ENCODE data around the gene ALDH18A1. TPM values are rescaled to one million over a fixed set of nuclear protein-coding genes. Genes with fewer than 3 reads are reported as not detected.

The ALDH18A1 gene
- total RNA-seq, 1 experiment from 2014 or later = 105 TPM

DNA sequence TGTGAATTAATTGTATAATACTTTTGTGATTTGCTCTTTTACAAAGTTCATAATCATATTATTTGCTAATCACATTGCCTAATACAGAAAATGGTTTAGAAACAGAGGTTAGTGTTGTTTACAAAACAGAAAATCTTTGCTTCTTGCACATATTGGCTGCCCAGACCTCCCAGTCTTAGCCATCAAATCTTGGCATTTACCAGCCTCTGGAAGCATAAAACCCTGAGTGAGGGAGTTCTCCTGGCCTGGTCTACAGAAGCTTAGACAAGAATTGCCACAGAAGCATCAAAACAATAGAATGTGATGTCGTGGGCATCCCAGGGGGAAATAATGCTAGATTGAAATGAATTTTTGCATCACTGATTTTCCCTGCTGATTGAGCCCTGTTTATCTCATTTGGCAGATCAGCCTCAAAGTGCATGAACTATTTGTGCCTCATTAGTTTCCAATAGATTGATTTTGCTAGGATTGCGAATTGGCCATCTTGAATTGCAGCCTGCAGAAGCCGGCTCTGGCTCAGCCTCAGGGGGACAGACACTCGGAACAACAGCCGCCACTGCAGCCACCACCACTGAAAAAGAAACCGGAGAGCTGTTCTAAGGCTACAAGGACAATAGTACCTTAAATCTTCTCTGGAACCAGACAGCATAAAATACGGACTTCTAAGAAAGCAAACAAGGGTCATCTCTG lies 84.2 kb downstream of the ALDH18A1 start:
- H3K9me3 Mint-ChIP-seq = no peaks in the 10 kb centered on the region
- ATAC-seq (no peak), DNase-seq (ENCODE audit: low spot score) (no peak)
- TF ChIP-seq SP1 (CRISPR knock-in tag; conservative IDR thresholded peaks at IDR 0.05) (no peak), TP53 (CRISPR knock-in tag; IDR thresholded peaks at IDR 0.05) (no peak)
- TF ChIP-seq, protein P1, sequence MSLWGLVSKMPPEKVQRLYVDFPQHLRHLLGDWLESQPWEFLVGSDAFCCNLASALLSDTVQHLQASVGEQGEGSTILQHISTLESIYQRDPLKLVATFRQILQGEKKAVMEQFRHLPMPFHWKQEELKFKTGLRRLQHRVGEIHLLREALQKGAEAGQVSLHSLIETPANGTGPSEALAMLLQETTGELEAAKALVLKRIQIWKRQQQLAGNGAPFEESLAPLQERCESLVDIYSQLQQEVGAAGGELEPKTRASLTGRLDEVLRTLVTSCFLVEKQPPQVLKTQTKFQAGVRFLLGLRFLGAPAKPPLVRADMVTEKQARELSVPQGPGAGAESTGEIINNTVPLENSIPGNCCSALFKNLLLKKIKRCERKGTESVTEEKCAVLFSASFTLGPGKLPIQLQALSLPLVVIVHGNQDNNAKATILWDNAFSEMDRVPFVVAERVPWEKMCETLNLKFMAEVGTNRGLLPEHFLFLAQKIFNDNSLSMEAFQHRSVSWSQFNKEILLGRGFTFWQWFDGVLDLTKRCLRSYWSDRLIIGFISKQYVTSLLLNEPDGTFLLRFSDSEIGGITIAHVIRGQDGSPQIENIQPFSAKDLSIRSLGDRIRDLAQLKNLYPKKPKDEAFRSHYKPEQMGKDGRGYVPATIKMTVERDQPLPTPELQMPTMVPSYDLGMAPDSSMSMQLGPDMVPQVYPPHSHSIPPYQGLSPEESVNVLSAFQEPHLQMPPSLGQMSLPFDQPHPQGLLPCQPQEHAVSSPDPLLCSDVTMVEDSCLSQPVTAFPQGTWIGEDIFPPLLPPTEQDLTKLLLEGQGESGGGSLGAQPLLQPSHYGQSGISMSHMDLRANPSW (CRISPR knock-in tag; conservative IDR thresholded peaks at IDR 0.05; ENCODE audit: low read depth) = no peak
- TF ChIP-seq, protein P2, sequence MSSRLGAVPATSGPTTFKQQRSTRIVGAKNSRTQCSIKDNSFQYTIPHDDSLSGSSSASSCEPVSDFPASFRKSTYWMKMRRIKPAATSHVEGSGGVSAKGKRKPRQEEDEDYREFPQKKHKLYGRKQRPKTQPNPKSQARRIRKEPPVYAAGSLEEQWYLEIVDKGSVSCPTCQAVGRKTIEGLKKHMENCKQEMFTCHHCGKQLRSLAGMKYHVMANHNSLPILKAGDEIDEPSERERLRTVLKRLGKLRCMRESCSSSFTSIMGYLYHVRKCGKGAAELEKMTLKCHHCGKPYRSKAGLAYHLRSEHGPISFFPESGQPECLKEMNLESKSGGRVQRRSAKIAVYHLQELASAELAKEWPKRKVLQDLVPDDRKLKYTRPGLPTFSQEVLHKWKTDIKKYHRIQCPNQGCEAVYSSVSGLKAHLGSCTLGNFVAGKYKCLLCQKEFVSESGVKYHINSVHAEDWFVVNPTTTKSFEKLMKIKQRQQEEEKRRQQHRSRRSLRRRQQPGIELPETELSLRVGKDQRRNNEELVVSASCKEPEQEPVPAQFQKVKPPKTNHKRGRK (CRISPR knock-in tag; IDR thresholded peaks at IDR 0.05; ENCODE audit: borderline replicate concordance) = no peak
- TF ChIP-seq, protein P3, sequence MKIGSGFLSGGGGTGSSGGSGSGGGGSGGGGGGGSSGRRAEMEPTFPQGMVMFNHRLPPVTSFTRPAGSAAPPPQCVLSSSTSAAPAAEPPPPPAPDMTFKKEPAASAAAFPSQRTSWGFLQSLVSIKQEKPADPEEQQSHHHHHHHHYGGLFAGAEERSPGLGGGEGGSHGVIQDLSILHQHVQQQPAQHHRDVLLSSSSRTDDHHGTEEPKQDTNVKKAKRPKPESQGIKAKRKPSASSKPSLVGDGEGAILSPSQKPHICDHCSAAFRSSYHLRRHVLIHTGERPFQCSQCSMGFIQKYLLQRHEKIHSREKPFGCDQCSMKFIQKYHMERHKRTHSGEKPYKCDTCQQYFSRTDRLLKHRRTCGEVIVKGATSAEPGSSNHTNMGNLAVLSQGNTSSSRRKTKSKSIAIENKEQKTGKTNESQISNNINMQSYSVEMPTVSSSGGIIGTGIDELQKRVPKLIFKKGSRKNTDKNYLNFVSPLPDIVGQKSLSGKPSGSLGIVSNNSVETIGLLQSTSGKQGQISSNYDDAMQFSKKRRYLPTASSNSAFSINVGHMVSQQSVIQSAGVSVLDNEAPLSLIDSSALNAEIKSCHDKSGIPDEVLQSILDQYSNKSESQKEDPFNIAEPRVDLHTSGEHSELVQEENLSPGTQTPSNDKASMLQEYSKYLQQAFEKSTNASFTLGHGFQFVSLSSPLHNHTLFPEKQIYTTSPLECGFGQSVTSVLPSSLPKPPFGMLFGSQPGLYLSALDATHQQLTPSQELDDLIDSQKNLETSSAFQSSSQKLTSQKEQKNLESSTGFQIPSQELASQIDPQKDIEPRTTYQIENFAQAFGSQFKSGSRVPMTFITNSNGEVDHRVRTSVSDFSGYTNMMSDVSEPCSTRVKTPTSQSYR (CRISPR knock-in tag; IDR thresholded peaks at IDR 0.05) = no peak
- H3K27ac Mint-ChIP-seq = no peak overlapping the region
- ChIA-PET CTCF (no interaction called here), POLR2A (no interaction called here)
- H3K27me3 Mint-ChIP-seq (ENCODE audit: low read depth) = no peaks in the 10 kb centered on the region; the same call in 1 of the 2 replicates
- no peaks in the 10 kb centered on the region for H3K36me3 Mint-ChIP-seq
- no peak overlapping the region for H3K4me3 Mint-ChIP-seq
- H3K4me1 Mint-ChIP-seq = peaks cover 8% of the 10 kb centered on the region

DNA sequence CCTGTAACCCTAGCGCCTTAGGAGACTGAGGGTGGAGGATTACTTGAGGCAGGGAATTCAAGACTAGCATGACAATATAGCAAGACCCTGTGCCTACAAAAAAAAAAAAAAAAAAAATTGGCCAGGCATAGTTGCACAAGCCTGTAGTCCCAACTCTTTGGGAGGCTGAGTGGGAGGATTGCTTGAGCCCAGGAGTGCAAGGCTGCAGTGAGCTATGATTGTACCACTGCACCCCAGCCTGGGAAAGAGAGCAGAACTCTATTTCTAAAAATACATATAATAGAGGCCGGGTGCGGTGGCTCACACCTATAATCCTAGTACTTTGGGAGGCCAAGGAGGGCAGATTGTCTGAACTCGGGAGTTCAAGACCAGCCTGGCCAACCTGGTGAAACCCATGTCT lies 85.1 kb downstream of the ALDH18A1 start:
- no peak for ATAC-seq
- Mint-ChIP-seq H3K36me3 (no peaks in the 10 kb centered on the region), H3K4me1 (peaks cover 8% of the 10 kb centered on the region), H3K27ac (no peak overlapping the region), H3K27me3 (ENCODE audit: low read depth) (no peaks in the 10 kb centered on the region; the same call in 1 of the 2 replicates), H3K9me3 (no peaks in the 10 kb centered on the region), H3K4me3 (no peak overlapping the region)
- DNase-seq (ENCODE audit: low spot score) = no peak
- CTCF ChIA-PET = no interaction called here
- TF ChIP-seq, protein P4, sequence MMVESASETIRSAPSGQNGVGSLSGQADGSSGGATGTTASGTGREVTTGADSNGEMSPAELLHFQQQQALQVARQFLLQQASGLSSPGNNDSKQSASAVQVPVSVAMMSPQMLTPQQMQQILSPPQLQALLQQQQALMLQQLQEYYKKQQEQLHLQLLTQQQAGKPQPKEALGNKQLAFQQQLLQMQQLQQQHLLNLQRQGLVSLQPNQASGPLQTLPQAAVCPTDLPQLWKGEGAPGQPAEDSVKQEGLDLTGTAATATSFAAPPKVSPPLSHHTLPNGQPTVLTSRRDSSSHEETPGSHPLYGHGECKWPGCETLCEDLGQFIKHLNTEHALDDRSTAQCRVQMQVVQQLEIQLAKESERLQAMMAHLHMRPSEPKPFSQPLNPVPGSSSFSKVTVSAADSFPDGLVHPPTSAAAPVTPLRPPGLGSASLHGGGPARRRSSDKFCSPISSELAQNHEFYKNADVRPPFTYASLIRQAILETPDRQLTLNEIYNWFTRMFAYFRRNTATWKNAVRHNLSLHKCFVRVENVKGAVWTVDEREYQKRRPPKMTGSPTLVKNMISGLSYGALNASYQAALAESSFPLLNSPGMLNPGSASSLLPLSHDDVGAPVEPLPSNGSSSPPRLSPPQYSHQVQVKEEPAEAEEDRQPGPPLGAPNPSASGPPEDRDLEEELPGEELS (CRISPR knock-in tag; IDR thresholded peaks at IDR 0.05) = no peak
- TF ChIP-seq, protein P5, sequence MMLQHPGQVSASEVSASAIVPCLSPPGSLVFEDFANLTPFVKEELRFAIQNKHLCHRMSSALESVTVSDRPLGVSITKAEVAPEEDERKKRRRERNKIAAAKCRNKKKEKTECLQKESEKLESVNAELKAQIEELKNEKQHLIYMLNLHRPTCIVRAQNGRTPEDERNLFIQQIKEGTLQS (CRISPR knock-in tag; conservative IDR thresholded peaks at IDR 0.05) = no peak
- TF ChIP-seq ZNF121 (CRISPR knock-in tag; IDR thresholded peaks at IDR 0.05) (no peak), PRRX2 (CRISPR knock-in tag; IDR thresholded peaks at IDR 0.05) (no peak), JAZF1 (CRISPR knock-in tag; IDR thresholded peaks at IDR 0.05) (no peak), SOX15 (CRISPR knock-in tag; IDR thresholded peaks at IDR 0.05) (no peak), CBFB (CRISPR knock-in tag; IDR thresholded peaks at IDR 0.05; ENCODE audit: low read depth) (no peak), TCF7 (CRISPR knock-in tag; IDR thresholded peaks at IDR 0.05; ENCODE audit: low read depth) (no peak), SMAD3 (CRISPR knock-in tag; IDR thresholded peaks at IDR 0.05; ENCODE audit: borderline replicate concordance) (no peak), FOXP1 (CRISPR knock-in tag; IDR thresholded peaks at IDR 0.05; ENCODE audit: borderline replicate concordance) (no peak), ZNF263 (CRISPR knock-in tag; IDR thresholded peaks at IDR 0.05; ENCODE audit: low read depth) (no peak)
- TF ChIP-seq, protein P6, sequence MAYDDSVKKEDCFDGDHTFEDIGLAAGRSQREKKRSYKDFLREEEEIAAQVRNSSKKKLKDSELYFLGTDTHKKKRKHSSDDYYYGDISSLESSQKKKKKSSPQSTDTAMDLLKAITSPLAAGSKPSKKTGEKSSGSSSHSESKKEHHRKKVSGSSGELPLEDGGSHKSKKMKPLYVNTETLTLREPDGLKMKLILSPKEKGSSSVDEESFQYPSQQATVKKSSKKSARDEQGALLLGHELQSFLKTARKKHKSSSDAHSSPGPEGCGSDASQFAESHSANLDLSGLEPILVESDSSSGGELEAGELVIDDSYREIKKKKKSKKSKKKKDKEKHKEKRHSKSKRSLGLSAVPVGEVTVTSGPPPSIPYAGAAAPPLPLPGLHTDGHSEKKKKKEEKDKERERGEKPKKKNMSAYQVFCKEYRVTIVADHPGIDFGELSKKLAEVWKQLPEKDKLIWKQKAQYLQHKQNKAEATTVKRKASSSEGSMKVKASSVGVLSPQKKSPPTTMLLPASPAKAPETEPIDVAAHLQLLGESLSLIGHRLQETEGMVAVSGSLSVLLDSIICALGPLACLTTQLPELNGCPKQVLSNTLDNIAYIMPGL (CRISPR knock-in tag; IDR thresholded peaks at IDR 0.05) = no peak
- TF ChIP-seq, protein P7, sequence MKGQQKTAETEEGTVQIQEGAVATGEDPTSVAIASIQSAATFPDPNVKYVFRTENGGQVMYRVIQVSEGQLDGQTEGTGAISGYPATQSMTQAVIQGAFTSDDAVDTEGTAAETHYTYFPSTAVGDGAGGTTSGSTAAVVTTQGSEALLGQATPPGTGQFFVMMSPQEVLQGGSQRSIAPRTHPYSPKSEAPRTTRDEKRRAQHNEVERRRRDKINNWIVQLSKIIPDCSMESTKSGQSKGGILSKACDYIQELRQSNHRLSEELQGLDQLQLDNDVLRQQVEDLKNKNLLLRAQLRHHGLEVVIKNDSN (CRISPR knock-in tag; IDR thresholded peaks at IDR 0.05) = no peak
- TF ChIP-seq, protein P8, sequence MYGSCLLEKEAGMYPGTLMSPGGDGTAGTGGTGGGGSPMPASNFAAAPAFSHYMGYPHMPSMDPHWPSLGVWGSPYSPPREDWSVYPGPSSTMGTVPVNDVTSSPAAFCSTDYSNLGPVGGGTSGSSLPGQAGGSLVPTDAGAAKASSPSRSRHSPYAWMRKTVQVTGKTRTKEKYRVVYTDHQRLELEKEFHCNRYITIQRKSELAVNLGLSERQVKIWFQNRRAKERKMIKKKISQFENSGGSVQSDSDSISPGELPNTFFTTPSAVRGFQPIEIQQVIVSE (CRISPR knock-in tag; IDR thresholded peaks at IDR 0.05; ENCODE audit: borderline replicate concordance) = no peak
- TF ChIP-seq, protein P9, sequence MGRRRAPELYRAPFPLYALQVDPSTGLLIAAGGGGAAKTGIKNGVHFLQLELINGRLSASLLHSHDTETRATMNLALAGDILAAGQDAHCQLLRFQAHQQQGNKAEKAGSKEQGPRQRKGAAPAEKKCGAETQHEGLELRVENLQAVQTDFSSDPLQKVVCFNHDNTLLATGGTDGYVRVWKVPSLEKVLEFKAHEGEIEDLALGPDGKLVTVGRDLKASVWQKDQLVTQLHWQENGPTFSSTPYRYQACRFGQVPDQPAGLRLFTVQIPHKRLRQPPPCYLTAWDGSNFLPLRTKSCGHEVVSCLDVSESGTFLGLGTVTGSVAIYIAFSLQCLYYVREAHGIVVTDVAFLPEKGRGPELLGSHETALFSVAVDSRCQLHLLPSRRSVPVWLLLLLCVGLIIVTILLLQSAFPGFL (CRISPR knock-in tag; IDR thresholded peaks at IDR 0.05; ENCODE audit: borderline replicate concordance) = no peak
- POLR2A ChIA-PET = no interaction called here

All from WTC11 (cell line).